Endothelial cell of umbilical vein (primary cell): ENCODE data around the gene REPS1. TPM values are rescaled to one million over a fixed set of nuclear protein-coding genes. Genes with fewer than 3 reads are reported as not detected.

Experiments used
- BruUV-seq: library from RNA; stranded (reverse); fragments of 400-500 nt; replicated peaks from 2 replicates; lab custom pipeline; 2021; lab: Mats Ljungman, UMichigan
- CTCF ChIA-PET: fragments of 300-600, 350-600 bp; sonication (Branson Sonifier 250); formaldehyde crosslinking; loops from one replicate; lab custom pipeline; 2021; ENCODE audit warnings: antibody characterized with exemption, inconsistent platforms; lab: Charles Lee
- POLR2A ChIA-PET: fragments of 300-600, 350-600 bp; sonication (Branson Sonifier 250); formaldehyde crosslinking; loops from one replicate; lab custom pipeline; 2021; ENCODE audit warnings: antibody characterized with exemption, inconsistent platforms; lab: Charles Lee
- DNase-seq: peaks from one replicate; pipeline ENCODE4 v3.0.0-alpha.2; 2011; ENCODE audit warnings: low read depth, low spot score
- FAIRE-seq: peaks from 2 replicates; lab custom pipeline; 2011; peaks lifted over from hg19 to GRCh38; lab: Jason Lieb, UNC
- H2AFZ ChIP-seq: 2 replicates; pipeline ENCODE4 v1.6.0; 2012; ENCODE audit warnings: low read depth, low read length, control low read depth, inconsistent platforms
- H3K27ac ChIP-seq: 2 replicates; pipeline ENCODE4 v1.5.1; 2011; ENCODE audit warnings: low read depth, mild to moderate bottlenecking, control low read depth, low read length, moderate library complexity; ENCODE audit not compliant: insufficient read depth
- H3K27me3 ChIP-seq, 2 experiments: 2 replicates each; pipeline versions ENCODE4 v1.6.0 to v1.6.1; 2011; ENCODE audit warnings: low read length in 2 of 2, mixed read lengths in 1 of 2; ENCODE audit not compliant: control insufficient read depth in 2 of 2, insufficient read depth in 2 of 2
- H3K36me3 ChIP-seq, 2 experiments: 2 replicates in 1 of 2; 3 replicates in 1 of 2; pipeline ENCODE4 v1.5.1; 2011; ENCODE audit warnings: low read length in 2 of 2, mild to moderate bottlenecking in 1 of 2, moderate library complexity in 1 of 2; ENCODE audit not compliant: control insufficient read depth in 2 of 2, insufficient read depth in 2 of 2; ENCODE audit errors: extremely low read depth in 1 of 2
- H3K4me1 ChIP-seq: 3 replicates; pipeline ENCODE4 v1.5.1; 2011; ENCODE audit warnings: mild to moderate bottlenecking, low read length; ENCODE audit not compliant: control insufficient read depth, insufficient read depth; ENCODE audit errors: extremely low read depth
- H3K4me2 ChIP-seq: 2 replicates; pipeline ENCODE4 v1.6.1; 2011; ENCODE audit warnings: low read length, control low read depth, mixed read lengths; ENCODE audit not compliant: insufficient read depth
- H3K4me3 ChIP-seq, 3 experiments: fragments of 200-600 bp in 1 of 3; sonication (generic), shearing (Covaris generic) in 1 of 3; replicated peaks in 1 of 3; 2 replicates each; pipeline ENCODE4 v1.5.1; 2011 to 2016; ENCODE audit warnings: control low read depth in 3 of 3, low read length in 3 of 3, mild to moderate bottlenecking in 2 of 3, inconsistent platforms in 1 of 3, low read depth in 1 of 3, moderate library complexity in 1 of 3; ENCODE audit not compliant: insufficient read depth in 1 of 3
- H3K79me2 ChIP-seq: 2 replicates; pipeline ENCODE4 v1.6.0; 2012; ENCODE audit warnings: low read length, inconsistent platforms; ENCODE audit not compliant: control insufficient read depth, insufficient read depth
- H3K9ac ChIP-seq: replicated peaks from 2 replicates; pipeline ENCODE3; 2011; ENCODE audit warnings: low read length, control low read depth; ENCODE audit not compliant: insufficient read depth; ENCODE audit errors: extremely low read depth
- H3K9me1 ChIP-seq: replicated peaks from 3 replicates; pipeline ENCODE4 v1.6.0; 2011; ENCODE audit warnings: mild to moderate bottlenecking, low read length; ENCODE audit not compliant: control insufficient read depth, insufficient read depth; ENCODE audit errors: extremely low read depth
- H3K9me3 ChIP-seq: replicated peaks from 2 replicates; pipeline ENCODE4 v1.5.1; 2012; ENCODE audit warnings: low read length, inconsistent platforms; ENCODE audit not compliant: control insufficient read depth, insufficient read depth
- H4K20me1 ChIP-seq: replicated peaks from 2 replicates; pipeline ENCODE3; 2011; ENCODE audit warnings: mild to moderate bottlenecking, low read length; ENCODE audit not compliant: control insufficient read depth, insufficient read depth; ENCODE audit errors: extremely low read depth
- EZH2 ChIP-seq: IDR thresholded peaks from 2 replicates; pipeline ENCODE4 v1.6.1; 2012; ENCODE audit warnings: borderline replicate concordance, low read depth, mild to moderate bottlenecking, moderate library complexity, low read length, inconsistent platforms; ENCODE audit not compliant: severe bottlenecking
- FOS ChIP-seq: IDR thresholded peaks from 2 replicates; pipeline ENCODE4 v1.6.1; 2011; ENCODE audit warnings: mild to moderate bottlenecking, low read length, moderate library complexity, borderline replicate concordance; ENCODE audit not compliant: insufficient read depth
- GATA2 ChIP-seq: IDR thresholded peaks from 2 replicates; pipeline ENCODE4 v1.7.0; 2011; ENCODE audit warnings: low read depth, mild to moderate bottlenecking, moderate library complexity, mixed read lengths, low read length; ENCODE audit not compliant: insufficient read length, insufficient read depth
- JUN ChIP-seq: IDR thresholded peaks from 2 replicates; pipeline ENCODE4 v1.6.1; 2011; ENCODE audit warnings: borderline replicate concordance, low read depth; ENCODE audit not compliant: insufficient read length, insufficient read depth
- MYC ChIP-seq: IDR thresholded peaks from one replicate; pipeline ENCODE4 v1.6.1; 2011; ENCODE audit warnings: mild to moderate bottlenecking, low read depth, low read length
- POLR2A ChIP-seq: IDR thresholded peaks from 2 replicates; pipeline ENCODE4 v1.6.1; 2012; ENCODE audit warnings: low read depth, mild to moderate bottlenecking, control low read depth, low read length
- POLR2AphosphoS5 ChIP-seq: IDR thresholded peaks from 2 replicates; pipeline ENCODE4 v1.6.1; 2012; ENCODE audit warnings: low read depth, mild to moderate bottlenecking, control low read depth, low read length, moderate library complexity; ENCODE audit not compliant: insufficient read depth
- dilution Hi-C: fragments of 300-500 bp; cut with MboI; formaldehyde crosslinking; loops from one replicate; pipeline ENCODE4 v1.15.0; 2019; ENCODE audit warnings: low sequenced_read_pairs; ENCODE audit not compliant: extremely low pct_ligation_motif_present
- intact Hi-C: fragments of 100-400 bp; cut with micrococcal nuclease; formaldehyde crosslinking; loops from one replicate; pipeline ENCODE4 v1.10.0; 2022
- polyA plus RNA-seq, 4 experiments: library from polyadenylated mRNA; depleted of rRNA in 3 of 4; stranded (reverse) in 3 of 4; unstranded in 1 of 4; fragments of >200 nt; gene quantifications; 2 replicates each; pipeline versions ENCODE4 v1.2.1 to v1.2.3, GENCODE V29; 2011 to 2012; ENCODE audit warnings: missing spikeins in 1 of 4
- total RNA-seq: library from RNA; stranded (reverse); gene quantifications from 2 replicates; pipeline ENCODE4 v1.2.3, GENCODE V29; 2021
- TF ChIP-seq, protein P1 (sequence below): IDR thresholded peaks from 2 replicates; pipeline ENCODE4 v1.6.1; 2011; ENCODE audit not compliant: insufficient read depth, insufficient read length
- TF ChIP-seq, protein P2 (sequence below), 2 donors: IDR thresholded peaks; 1 replicate in 1 of 2; 2 replicates in 1 of 2; pipeline ENCODE4 v1.5.1; 2011; ENCODE audit warnings: low read length in 2 of 2, mild to moderate bottlenecking in 2 of 2, moderate library complexity in 2 of 2, control low read depth in 1 of 2, inconsistent platforms in 1 of 2, low read depth in 1 of 2; ENCODE audit not compliant: insufficient read depth in 1 of 2; ENCODE audit errors: extremely low read depth in 1 of 2

Gene REPS1
- total and polyA plus RNA-seq, 2 donors (not counting 3 experiments of a cell fraction or from before 2014, with no cell fraction given), result 20.6 to 35.0 TPM

DNA sequence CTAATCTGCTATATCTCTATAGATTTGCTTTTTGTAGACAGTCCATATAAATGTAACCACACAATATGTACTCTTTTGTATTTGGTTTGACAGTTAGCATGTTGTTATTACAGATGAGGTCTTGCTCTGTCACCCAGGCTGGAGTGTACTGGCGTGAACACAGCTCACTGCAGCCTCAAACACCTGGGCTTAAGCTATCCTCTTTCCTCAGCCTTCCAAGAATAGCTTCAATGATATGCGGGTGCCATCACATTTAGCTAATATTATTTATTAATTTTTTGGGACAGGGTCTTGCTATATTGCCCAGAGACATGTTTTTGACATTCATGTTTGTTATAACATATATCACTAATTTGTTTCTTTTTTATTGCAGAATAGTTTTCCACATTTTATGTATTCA is 10.8 kb downstream of the REPS1 start:
- no TSS peak for BruUV-seq
- H3K9me3 ChIP-seq, result no peaks in the 10 kb centered on the region
- ChIA-PET POLR2A (no interaction called here), CTCF (interaction anchor here (0.6 to 4.5 kb wide), 2 partner anchors 10 to 23 kb away, joined by 4 to 31 read pairs; partner anchors contain the start of gene REPS1)
- peaks cover 3% of the 10 kb centered on the region for H4K20me1 ChIP-seq
- H3K4me1 ChIP-seq, result peaks cover 21% of the 10 kb centered on the region
- H3K9ac ChIP-seq, result no peak overlapping the region
- intact Hi-C loops, result no loop called here
- H3K79me2 ChIP-seq, result peaks cover 86% of the 10 kb centered on the region
- DNase-seq (no peak), FAIRE-seq (no peak)
- H3K9me1 ChIP-seq, result no peaks in the 10 kb centered on the region
- no peaks in the 10 kb centered on the region for H3K27me3 ChIP-seq
- no peak for TF ChIP-seq JUN
- no peak for TF ChIP-seq EZH2
- TF ChIP-seq GATA2, result no peak
- TF ChIP-seq, protein P1, sequence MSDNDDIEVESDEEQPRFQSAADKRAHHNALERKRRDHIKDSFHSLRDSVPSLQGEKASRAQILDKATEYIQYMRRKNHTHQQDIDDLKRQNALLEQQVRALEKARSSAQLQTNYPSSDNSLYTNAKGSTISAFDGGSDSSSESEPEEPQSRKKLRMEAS, result no peak
- no peak for TF ChIP-seq POLR2A
- TF ChIP-seq, protein P2, sequence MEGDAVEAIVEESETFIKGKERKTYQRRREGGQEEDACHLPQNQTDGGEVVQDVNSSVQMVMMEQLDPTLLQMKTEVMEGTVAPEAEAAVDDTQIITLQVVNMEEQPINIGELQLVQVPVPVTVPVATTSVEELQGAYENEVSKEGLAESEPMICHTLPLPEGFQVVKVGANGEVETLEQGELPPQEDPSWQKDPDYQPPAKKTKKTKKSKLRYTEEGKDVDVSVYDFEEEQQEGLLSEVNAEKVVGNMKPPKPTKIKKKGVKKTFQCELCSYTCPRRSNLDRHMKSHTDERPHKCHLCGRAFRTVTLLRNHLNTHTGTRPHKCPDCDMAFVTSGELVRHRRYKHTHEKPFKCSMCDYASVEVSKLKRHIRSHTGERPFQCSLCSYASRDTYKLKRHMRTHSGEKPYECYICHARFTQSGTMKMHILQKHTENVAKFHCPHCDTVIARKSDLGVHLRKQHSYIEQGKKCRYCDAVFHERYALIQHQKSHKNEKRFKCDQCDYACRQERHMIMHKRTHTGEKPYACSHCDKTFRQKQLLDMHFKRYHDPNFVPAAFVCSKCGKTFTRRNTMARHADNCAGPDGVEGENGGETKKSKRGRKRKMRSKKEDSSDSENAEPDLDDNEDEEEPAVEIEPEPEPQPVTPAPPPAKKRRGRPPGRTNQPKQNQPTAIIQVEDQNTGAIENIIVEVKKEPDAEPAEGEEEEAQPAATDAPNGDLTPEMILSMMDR (IDR thresholded peaks at IDR 0.05; ENCODE audit: extremely low read depth in 1 of 2, insufficient read depth in 1 of 2, low read depth in 1 of 2, low read length in 2 of 2), result no peak
- no peak for TF ChIP-seq POLR2AphosphoS5
- TF ChIP-seq MYC, result no peak
- no peak for TF ChIP-seq FOS
- H2AFZ ChIP-seq, result no peak overlapping the region
- H3K27ac ChIP-seq, result no peak overlapping the region
- no peak overlapping the region for H3K4me3 ChIP-seq
- H3K36me3 ChIP-seq, result no peaks in the 10 kb centered on the region
- H3K4me2 ChIP-seq, result no peak overlapping the region
- dilution Hi-C loops, result no loop called here
